ENCODE results near the gene PIM1.
"Not testable (repeated sequence)": the region's sequence is repeated elsewhere in the genome, so short reads cannot be mapped to it uniquely, and the experiment has no call there.

PIM1 gene

GRCh38 chr6:37126961-37127616 is 42.9 kb upstream of the PIM1 start:
- no peak for TF ChIP-seq CTCF (IDR thresholded peaks at IDR 0.05; ENCODE audit: control insufficient read depth, insufficient read depth, low read depth, low read length, missing control alignments)
- no peak overlapping the region for H3K4me3 ChIP-seq (ENCODE audit: control insufficient read depth, low read depth, low read length)
- no peak for DNase-seq (ENCODE audit: low read depth)

GRCh38 chr6:37127961-37128862 is 41.7 kb upstream of the PIM1 start:
- no peak for TF ChIP-seq CTCF (IDR thresholded peaks at IDR 0.05; ENCODE audit: control insufficient read depth, insufficient read depth, low read depth, low read length, missing control alignments)
- no peak overlapping the region for H3K4me3 ChIP-seq (ENCODE audit: control insufficient read depth, low read depth, low read length)
- no peak for DNase-seq (ENCODE audit: low read depth)

- H3K4me3 ChIP-seq (ENCODE audit: control insufficient read depth, low read depth, low read length); DNase-seq (ENCODE audit: low read depth): not testable (repeated sequence)
These were observed 41.0 kb upstream of the PIM1 start for GRCh38 chr6:37128863-37129443.

GRCh38 chr6:37129566-37129965 is 40.4 kb upstream of the PIM1 start:
- no peak for TF ChIP-seq CTCF (IDR thresholded peaks at IDR 0.05; ENCODE audit: control insufficient read depth, insufficient read depth, low read depth, low read length, missing control alignments)
- DNase-seq (ENCODE audit: low read depth): no peak
- H3K4me3 ChIP-seq (ENCODE audit: control insufficient read depth, low read depth, low read length): no peak overlapping the region

GRCh38 chr6:37130704-37131103 is 39.2 kb upstream of the PIM1 start:
- DNase-seq (ENCODE audit: low read depth): no peak
- no peak overlapping the region for H3K4me3 ChIP-seq (ENCODE audit: control insufficient read depth, low read depth, low read length)
- TF ChIP-seq CTCF (IDR thresholded peaks at IDR 0.05; ENCODE audit: control insufficient read depth, insufficient read depth, low read depth, low read length, missing control alignments): no peak

- no peak overlapping the region for H3K4me3 ChIP-seq (ENCODE audit: control insufficient read depth, low read depth, low read length)
- no peak for TF ChIP-seq CTCF (IDR thresholded peaks at IDR 0.05; ENCODE audit: control insufficient read depth, insufficient read depth, low read depth, low read length, missing control alignments)
- DNase-seq (ENCODE audit: low read depth): no peak
These were observed 38.6 kb upstream of the PIM1 start for GRCh38 chr6:37131104-37131959.

All from AG09309 (cell line).